Stimulated activated CD4-positive, alpha-beta T cell treated with anti-CD3 and anti-CD28 coated beads, Interleukin-1b, Interleukin-23, amount 100 ng/mL, for 1 hour (primary cell): ENCODE data around the gene PIBF1.
"Not testable (repeated sequence)": the region's sequence is repeated elsewhere in the genome, so short reads cannot be mapped to it uniquely, and the experiment has no call there.

Source experiments
- DNase-seq, 2 donors: peaks; one replicate each; pipeline ENCODE4 v3.0.0-alpha.2; 2020; ENCODE audit warnings: low read depth in 2 of 2

PIBF1 gene

GRCh38 chr13:72823081-72823480 is 41.1 kb downstream of the PIBF1 start:
- no peak for DNase-seq

DNA sequence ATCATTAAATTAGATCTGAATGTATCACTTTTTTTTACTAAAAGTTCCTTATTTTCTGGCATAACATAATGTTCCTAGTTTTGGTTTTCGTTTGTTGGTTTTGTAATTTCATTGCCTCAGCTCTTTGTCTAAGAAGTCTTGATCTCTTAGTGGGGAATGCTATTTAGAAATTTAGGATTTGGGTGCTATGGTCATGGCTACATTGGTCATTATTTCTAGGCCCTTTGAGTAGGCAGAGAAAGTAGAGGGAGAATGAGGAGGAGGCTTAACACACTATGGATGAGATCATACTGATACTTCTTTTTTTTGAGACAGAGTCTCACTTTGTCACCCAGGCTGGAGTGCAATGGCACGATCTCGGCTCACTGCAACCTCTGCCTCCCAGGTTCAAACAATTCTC is 41.8 kb downstream of the PIBF1 start:
- DNase-seq: no peak

- no peak for DNase-seq
Measured at GRCh38 chr13:72834601-72835000, 52.7 kb downstream of the PIBF1 start.

DNA sequence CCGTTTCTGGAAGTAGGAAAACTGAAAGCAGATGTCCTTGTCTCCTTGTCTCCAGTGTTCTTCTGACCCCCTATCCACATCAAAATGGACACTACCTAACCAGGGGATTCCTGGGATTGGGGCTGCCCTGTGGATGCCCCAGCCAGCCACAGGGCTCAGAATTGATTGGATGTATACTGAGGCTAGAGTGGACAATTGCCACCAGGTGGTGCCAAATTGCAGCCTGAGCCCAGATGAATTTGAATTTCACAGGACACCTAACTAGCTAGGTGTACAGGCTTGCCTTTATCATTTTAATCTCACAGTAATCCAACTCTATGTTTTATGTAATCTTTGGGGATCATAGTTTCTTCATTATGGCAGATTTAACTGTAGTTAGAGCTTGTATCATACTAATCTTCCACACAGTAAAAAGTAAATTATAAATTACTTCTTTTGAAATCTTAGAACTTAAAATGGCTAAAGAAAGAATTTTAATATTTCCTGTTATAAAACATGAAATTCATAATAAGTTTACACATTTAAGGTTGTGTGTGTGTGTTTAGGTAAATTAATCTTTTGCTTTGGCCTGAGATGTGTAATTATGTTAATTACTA is 58.0 kb downstream of the PIBF1 start:
- no peak for DNase-seq

- no peak for DNase-seq
Measured at GRCh38 chr13:72842991-72843390, 61.1 kb downstream of the PIBF1 start.

- not testable (repeated sequence) for DNase-seq
Measured at GRCh38 chr13:72845148-72845547, 63.2 kb downstream of the PIBF1 start.

- no peak for DNase-seq
Measured at GRCh38 chr13:72849571-72849970, 67.6 kb downstream of the PIBF1 start.

DNA sequence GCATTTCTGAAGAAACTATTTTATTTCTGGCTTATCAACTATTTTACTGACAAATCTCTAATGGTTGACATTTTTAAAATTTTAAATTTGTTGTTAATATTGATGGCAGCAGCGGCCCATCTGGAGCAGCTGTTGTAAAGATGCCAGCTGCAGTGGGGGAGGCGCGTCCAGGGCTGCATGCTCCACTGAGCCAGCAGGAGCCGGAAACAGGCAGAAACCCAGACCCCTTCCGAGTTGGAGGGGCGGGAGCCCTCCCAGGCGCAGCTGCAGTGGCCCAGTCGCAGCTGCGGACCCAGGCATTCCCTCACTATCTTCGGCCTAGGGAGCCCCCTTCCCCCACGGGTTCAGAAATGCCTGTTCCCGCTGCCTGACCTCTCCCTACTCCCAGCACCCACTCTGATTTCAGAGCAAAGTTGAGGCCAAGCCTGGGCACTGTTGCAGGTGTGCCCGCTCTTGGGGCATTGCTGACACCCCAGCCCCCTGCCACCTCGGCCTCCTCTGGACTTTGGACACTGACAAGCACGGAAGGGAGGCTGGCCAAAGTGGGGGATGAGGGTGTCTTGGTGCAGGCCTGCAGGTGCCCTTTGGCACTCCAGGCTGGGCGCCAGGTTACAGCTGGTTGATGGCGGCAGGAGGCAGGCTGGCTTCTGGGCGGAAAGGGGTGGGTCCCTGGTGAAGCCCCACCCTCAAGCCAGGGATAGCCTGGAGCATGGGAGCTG is 69.2 kb downstream of the PIBF1 start:
- DNase-seq: no peak

- DNase-seq: no peak
Measured at GRCh38 chr13:72851678-72852014, 69.7 kb downstream of the PIBF1 start.

DNA sequence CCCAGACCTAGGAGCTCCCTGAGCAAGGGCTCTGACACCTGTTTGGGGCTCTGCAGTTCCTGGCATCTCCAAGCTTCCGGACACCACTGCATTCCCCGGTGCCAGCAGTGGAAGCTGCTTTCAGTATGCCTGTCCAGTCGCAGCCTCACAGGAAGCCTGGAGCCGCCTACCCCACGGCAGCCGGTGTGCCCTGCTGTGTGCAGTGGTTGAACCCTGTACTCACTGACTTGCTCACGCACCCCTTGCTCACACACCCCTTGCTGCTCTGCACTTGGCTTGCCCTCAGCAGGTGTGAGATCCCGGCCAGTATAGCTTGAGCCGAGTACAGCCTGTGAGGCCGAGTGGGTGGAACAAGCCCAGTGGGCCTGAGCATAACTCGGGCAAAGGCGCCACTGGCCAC is 70.3 kb downstream of the PIBF1 start:
- DNase-seq: no peak

GRCh38 chr13:72853000-72853399 is 71.1 kb downstream of the PIBF1 start:
- no peak for DNase-seq

DNA sequence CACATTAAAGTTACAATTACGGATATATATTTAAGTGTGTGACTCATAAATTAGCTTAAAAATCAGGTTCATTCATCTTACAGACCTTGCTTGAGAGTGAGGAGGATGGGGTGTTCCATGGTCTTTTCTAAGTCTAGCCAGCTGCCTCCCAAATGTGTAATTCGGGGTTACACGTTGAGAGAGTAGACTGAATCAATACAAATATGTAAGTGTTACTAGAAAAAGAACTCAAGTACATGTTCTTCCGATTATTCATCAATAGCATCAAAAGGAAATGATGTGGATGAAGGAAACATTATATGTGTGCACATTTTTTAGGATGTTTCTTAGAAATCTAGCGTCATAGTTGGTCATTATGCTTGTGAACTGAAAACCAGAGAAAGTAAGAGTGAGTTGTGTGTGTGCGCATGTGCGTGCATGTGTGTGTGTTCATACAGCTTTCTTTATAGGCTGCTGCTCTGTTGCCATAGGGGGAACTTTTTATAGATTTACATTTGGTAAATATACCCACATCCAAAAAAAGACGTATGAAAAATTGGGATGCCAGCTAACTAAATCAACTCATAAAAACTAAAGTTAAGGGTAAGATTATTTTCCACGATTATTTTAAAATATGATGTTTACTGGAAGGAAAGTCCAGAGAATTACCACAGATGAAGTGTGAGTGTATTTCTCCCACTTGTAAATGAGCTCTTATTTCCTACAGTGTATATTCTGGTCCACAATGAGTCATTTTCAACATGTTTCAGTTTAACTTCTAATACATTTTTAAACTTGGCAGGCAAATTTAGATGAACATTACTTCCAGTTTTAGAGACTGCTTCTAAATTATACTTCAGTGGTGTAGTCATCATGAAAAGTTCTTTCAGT is 82.4 kb downstream of the PIBF1 start:
- no peak for DNase-seq

- DNase-seq: no peak
Measured at GRCh38 chr13:72868229-72868628, 86.3 kb downstream of the PIBF1 start.

- DNase-seq: no peak
Measured at GRCh38 chr13:72875233-72875632, 93.3 kb downstream of the PIBF1 start.

DNA sequence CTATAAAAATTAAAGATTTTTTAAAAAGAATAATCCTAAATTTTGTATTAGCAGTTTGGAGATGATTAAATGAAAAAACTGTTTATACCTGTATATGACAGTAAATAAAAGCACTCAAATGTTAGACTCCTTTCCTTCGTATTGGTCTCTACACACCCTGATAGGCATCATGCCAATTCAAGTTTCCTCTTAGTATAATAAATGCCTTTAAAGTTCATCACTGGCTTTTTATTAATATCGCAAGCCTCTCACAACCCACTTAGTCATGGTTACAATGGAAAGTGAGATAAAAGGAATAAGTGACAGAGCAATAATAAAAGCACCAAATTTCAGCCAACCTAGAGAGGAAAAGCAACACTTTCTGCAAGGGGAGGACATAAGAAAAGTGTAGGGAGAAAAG is 102.2 kb downstream of the PIBF1 start:
- DNase-seq: no peak

GRCh38 chr13:72886272-72887067 is 104.5 kb downstream of the PIBF1 start:
- no peak for DNase-seq

DNA sequence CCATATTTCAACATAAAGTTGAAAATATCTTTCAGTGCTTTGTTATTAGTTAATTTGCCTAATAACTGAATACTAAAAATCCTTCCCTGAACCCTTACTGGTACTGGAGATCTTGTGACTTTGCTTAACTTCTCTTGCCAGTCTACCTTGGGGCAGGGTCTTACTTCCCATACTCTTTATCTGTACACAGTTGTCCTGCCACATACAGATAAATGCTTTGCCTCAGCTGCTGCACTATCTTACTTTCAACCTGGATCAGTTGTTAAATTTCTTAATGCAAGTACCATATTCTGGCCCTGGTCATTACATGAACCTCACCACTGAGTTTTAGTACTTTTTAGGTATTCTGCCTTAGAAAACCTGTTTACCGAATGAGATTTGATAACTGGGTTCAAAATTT is 107.6 kb downstream of the PIBF1 start:
- no peak for DNase-seq

DNA sequence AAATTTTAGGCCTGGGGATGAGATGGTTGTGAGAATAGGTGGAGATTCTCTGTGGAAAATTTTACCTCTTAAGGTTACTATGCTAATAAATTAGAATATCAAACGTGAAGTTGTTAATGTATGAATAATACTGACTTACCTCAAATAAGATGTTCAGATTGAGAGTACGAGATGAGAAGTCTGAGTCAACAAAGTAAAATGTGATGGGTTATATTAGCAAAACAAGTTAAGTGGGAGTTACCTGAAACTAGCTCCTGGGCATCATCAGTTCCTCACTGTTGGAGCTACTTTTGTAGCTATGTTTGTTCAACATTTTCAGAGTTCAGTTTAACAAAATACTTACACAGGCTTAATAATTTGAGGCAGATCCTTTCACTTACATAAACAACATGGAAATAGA is 108.6 kb downstream of the PIBF1 start:
- DNase-seq: no peak

DNA sequence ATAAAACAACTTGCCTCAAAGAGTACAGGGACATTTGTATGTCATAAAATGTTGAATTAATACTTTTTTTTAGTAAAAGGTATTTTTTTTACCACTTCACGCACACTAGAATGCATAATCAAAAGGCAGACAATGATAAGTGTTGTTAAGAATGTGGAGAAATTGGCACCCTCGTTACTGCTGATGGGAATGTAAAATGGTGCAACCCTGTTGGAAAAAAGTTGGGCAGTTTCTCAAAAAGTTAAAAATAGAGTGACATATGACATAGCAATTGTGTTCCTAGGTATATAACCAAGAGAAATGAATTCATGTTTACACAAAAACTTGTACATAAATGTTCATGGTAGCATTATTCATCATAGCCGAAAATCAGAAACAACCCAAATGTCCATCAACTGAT is 109.5 kb downstream of the PIBF1 start:
- no peak for DNase-seq

DNA sequence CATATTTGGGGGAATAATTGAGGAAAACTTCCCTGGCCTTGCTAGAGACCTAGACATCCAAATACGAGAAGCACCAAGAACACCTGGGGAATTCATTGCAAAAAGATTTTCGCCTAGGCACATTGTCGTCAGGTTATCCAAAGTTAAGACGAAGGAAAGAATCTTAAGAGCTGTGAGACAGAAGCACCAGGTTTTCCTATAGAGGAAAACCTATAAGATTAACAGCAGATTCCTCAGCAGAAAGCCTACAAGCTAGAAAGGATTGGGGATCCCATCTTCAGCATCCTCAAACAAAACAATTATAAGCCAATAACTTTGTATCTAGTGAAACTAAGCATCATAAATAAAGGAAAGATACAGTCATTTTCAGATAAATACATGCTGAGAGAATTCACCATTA is 114.9 kb downstream of the PIBF1 start:
- DNase-seq: no peak

DNA sequence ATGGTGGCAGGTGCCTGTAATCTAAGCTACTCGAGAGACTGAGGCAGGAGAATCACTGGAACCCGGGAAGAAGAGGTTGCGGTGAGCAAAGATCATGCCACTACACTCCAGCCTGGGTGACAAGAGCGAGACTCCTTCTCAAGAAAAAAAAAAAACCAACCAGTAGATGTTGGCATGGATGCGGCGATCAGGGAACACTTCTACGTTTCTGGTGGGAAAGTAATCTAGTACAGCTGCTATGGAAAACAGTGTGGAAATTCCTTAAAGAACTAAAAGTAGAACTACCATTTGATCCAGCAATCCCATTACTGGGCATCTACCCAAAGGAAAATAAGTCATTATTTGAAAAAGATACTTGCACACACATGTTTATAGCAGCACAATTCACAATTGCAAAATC is 119.6 kb downstream of the PIBF1 start:
- DNase-seq: not testable (repeated sequence)

GRCh38 chr13:72908416-72908815 is 126.5 kb downstream of the PIBF1 start:
- no peak for DNase-seq
